NCI-H2107 treated with DMSO at 0.1 percent for 48 hours (cell line): ENCODE results near the gene POLK.
"Not testable (repeated sequence)": the region's sequence is repeated elsewhere in the genome, so short reads cannot be mapped to it uniquely, and the experiment has no call there.

ENCODE experiments used
- DNase-seq: peaks from one replicate; lab custom pipeline; 2025; ENCODE audit not compliant: unreplicated experiment; lab: John Stamatoyannopoulos, UW

The POLK gene

DNA sequence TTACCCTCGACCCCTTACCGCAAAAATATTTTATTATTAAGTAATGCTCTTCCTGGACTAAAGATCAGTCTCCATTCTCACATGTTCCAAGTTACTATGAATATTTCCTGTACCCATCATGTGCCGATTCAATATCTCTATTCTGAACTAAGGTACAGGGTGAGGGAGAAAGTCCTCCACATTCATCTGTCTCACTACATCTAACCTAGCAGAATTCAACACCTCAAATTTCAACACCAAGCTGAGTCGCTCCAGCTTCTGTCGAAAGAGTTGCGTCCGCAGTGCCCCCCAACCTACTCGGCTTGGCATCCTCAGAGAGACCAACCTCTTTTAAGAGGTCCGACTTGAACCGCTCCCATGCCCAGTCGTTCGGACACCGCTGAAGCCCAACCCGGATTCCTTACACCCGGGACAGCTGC, 1.3 kb upstream of the POLK start:
- DNase-seq: no peak

DNA sequence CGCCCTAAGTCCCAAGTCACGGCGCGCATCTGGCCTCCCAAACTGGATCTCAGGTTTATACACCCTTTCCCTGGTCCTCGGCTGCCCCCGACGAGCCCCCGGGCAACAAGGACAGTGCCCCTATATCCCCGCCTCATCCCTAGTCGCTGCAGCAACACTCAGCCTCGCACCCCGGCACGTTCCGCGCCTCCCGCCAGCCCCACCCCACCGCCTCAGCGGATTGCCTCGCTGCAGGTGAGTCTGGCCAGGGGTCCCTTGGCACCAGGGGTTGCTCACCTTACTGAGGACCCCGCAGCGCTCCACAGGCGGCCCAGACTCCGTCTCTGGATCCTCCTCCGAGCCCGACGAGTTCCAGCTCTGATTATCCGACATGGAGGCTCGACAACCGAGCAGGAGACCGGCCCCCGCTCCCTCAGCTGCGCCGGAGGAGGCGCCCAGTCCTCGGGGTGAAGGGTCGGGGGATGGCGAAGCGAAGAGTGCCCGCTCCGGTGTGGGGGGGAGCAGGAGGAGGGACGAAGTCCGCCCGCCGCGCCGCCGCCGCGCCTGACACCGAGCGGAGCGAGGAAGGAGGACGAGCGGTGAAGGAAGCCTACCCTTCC, 756 bp upstream of the POLK start:
- DNase-seq: no peak

DNA sequence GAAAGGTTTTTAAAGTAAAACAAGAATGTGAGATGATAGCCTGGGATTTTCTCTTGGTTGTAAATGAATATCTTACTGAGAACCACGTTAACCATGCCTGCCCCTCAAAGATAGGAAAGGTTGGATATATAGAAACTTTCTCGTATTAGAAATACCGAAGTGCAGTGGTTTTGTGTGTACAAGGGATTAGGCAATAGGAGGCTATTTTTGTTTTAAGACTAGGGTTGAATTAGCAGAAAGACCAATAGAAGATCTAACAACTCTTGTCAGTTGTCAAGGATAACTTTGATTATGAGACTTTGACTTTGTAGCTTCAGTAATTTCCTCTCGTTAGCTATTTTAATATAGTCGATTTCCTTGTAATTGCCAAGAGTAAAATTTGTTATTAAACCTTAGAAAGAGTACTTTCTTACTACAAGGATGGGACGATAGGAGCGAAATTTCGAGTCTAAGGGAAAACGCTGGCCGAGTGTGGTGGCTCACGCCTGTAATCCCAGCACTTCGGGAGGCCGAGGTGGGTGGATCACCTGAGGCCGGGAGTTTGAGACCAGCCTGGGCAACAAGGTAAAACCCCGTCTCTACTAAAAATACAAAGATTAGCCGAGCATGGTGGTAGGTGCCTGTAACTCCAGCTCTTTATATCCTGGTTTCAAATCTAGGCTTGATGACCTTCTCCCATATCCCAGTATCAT, 838 bp downstream of the POLK start:
- DNase-seq: no peak

DNA sequence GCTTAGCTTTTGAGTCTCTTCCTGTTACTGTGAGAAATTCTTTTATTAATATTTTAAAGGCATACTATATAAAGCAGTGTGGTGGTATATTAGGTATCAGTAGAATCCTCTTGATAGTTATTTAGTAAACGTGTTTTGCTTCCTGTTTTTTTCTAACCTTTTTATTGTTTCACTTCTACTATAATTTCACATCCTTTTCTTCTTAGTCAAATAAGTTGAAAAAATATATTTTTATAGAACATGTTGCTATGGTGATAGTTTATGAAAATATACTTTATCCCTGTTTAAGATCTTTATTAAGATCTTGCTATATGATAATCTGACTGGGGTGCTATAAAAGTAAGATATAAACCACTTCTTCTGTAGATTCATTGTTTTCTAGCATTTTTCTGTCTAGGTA, 2.1 kb downstream of the POLK start:
- DNase-seq: no peak

DNA sequence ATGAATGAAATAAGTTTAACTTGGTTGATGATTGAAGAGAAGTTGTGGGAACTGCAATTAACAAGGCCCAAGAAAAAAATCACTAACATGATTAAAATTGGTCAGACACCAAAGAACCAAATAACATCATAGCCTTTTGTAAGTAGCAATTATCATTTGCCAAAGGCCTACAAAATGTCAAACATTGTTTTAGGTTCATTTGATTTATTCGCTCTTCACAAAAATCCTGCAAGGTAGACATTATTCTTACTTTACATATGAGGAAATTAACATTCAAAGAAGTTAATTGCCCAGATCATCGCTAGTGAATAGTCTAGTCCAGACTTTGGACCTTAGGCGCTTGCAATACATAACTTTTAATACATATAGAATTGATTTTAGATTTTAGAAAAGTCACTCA, 2.6 kb downstream of the POLK start:
- DNase-seq: no peak

DNA sequence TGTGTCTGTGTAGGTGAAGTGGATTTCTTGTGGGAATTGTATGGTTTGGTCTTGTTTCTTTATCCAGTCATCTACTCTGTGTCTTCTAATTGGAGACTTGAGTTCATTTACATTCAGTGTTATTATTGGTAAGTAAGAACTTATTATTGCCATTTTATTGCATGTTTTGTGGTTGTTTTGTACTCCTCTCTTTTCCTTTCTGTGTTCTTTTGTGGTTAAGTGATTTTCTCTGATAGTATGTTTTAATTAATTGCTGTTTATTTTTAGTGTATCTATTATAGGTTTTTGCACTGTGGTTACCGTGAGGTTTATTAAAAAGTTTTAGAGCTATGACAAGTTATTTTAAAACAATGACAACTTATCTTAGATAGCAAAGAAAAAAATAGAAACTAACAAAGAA, 8.1 kb downstream of the POLK start:
- DNase-seq: no peak

DNA sequence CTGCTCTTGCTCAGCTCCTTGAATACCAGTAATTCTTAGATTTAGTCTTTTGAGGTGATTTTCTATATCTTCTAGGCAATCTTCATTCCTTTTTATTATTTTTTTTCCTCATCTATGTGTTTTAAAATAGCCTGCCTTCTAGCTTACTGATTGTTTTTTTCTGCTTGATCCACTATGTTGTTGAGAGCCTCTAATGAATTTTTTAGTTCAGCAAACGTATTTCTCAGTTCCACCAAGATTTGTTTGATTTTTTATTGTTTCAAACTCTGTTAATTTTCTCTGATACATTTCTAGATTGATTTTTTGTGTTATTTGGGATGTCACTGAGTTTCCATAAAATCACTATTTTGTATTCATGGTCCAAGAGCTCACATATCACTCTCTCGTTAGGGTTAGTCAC, 9.5 kb downstream of the POLK start:
- DNase-seq: no peak

DNA sequence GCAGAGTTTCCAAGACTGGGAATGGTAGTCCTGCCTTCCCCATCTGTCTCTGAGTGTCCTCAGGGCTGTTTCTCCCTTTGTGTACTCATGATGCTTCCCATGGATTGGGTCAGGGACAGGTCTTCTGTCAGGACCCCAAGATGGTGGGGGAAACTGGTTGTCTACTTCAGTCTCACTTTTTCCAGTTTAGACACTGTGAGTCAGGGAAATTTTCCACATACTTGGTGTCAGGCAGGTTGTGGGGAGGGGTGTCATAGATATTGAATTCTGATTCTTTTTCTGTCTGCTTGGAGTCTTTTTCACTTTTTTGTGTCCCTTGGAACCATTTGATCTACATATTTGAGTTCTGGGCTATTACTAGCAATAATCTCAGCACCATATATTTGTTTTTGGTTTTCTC, 10.3 kb downstream of the POLK start:
- no peak for DNase-seq

DNA sequence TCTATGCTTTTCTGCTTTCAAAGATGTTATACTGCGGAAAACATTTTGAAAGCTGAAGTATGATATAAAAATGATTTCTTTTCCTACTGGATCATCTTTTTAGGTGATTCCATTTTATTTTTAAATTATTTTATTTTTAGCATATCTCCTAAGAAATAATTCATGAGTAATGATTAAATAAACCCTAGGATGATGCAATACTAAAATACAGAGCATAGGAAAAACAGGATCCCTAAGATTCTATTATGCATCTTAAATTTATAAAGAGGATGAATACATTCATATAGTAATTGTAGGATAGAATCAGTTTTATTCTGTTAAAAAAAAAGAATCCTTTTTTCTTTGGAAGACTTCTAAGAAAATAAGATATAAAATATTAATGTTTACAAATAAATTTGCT, 10.9 kb downstream of the POLK start:
- DNase-seq: no peak

DNA sequence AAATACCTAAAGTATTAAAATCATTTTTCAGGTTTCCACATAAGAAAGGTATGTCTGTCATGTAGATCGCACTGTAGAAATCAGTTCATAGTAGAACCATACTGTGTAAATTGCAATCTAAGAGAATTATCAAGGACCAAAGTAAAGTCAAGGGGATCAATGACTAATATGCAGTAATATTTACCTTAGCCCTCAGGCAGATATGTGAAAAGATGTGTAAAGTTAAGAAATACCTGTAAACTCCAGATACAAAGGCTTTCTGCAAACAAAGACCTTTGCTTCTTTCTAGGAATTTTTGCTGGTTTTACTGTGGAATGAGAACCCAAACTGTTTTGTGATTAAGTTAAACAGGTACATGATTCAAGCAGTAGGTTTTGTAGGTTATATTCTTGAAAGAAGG, 11.6 kb downstream of the POLK start:
- no peak for DNase-seq

DNA sequence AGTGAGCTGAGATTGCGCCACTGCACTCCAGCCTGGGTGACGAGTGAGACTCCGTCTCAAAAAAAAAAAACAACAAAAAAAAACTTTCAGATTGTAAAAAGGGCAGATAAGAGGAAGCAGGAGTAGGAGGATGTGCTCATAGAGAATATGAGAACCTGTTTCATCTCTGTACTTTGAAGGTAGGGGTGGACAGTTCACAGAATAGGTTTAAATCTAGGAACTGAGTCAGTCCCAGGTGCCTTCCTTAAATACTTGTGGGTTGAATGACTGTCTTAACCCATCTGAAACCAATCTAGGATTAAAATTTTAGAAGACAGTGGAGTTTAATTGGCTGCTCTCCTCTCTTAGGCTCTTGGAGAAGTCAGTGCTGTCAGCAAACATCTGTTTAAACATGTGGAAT, 12.4 kb downstream of the POLK start:
- no peak for DNase-seq

DNA sequence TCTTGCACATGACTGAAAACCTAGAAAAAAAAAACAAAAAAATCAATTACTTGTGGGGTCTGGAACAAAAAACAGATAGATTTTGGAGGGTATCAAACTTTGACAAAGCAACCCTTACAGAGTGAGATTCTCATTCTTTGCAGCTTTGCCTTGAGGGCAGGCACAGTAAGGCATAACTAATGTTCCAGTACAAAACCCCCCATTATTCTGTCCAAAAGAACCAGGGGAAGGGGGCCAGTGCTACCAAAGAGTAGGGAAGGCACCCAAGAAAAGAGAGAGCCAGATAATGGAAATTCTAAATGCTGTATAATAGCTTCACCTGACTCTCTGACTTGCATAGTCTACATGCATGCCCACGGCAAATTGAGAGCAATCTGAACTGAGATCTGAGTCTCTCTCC, 12.9 kb downstream of the POLK start:
- no peak for DNase-seq

DNA sequence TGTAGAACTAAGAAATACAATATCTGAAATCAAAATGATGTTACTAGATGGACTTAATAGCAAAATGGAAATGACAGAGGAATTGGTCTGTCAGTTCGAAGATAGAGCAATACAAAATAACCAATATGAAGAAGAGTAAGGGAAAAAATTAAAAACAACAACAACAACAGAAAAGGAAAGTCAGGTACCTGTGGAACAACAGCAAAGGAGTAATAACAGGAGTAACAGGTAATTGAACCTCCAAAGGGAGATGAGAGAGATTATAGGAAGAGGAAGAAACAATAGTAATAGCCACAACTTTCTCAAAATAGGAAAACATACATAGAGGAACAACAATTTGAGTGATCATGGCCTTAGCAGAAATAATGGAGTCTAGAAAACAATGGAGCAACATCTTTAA, 13.7 kb downstream of the POLK start:
- DNase-seq: no peak

DNA sequence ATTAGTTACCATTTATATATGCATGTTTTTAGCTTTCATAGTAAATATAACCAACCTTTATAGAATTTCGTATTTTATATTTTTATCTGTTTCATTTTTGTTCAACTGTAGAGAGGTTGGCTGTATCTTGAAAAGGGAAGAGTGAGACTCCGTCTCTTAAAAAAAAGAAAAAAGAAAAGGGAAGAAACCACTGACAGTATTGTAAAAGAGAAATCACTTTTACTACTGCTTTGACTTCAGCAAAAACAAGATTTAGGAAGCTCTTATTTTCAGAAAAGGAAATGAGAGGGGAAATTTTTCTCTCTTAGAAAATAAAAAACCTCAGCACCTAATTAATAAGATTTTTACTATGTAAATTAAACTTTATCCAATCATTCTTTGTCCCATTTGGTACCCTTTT, 14.4 kb downstream of the POLK start:
- DNase-seq: no peak

DNA sequence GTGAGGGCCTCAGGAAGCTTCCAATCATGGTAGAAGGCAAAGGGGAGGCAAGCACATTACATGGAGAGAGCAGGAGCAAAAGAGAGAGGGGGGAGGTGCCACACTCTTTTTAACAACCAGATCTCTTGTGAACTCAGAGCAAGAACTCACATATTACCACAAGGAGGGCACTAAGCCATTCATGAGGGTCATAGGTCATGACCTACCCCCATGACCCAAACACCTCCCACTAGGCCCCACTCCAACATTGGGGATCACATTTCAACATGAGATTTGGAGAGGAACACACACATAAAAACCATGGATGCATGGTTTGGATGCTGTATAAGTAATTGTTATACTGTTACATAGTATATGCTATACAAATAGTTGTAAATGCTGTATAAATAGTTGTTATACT, 17.5 kb downstream of the POLK start:
- no peak for DNase-seq

DNA sequence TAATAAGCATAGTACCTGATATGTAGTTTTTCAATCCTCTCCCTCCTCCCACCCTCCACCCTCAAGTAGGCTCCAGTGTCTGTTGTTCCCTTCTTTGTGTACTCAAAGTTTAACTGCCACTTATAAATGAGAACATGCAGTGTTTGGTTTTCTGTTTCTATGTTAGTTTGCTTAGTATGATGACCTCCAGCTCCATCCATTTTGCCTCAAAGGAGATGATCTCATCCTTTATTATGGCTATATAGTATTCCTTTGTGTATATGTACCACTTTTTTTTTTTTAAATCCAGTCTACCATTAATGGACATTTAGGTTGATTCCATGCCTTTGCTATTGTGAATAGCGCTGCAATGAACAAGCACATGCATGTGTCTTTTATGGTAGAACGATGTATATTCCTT, 20.5 kb downstream of the POLK start:
- no peak for DNase-seq

DNA sequence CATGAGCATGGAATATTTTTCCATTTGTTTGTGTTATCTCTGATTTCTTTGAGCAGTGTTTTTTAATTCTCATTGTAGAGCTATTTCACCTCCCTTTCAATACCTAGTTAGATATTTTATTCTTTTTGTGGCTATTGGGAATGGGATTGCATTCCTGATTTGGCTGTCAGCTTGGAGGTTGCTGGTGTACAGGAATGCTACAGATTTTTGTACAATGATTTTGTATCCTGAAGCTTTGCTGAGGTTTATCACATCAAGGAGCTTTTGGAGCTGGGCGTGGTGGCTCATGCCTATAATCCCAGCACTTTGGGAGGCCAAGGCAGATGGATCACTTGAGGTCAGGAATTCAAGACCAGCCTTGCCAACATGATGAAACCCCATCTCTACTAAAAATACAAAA, 22.0 kb downstream of the POLK start:
- not testable (repeated sequence) for DNase-seq

DNA sequence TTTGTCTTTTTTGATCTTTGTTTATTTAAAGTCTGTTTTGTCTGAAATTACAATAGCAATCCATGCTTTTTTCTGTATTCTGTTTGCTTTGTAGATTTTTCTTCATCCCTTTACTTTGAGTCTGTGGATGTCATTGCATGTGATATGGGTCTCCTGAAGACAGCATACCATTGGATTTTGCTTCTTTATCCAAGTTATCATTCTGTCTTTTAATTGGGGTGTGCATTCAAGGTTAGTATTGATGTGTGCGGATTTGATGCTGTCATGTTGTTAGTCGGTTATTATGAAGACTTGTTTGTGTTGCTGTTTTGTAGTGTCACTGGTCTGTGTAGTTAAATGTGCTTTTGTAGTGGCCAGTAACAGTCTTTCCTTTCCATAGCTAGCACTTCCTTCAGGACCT, 23.0 kb downstream of the POLK start:
- DNase-seq: no peak

DNA sequence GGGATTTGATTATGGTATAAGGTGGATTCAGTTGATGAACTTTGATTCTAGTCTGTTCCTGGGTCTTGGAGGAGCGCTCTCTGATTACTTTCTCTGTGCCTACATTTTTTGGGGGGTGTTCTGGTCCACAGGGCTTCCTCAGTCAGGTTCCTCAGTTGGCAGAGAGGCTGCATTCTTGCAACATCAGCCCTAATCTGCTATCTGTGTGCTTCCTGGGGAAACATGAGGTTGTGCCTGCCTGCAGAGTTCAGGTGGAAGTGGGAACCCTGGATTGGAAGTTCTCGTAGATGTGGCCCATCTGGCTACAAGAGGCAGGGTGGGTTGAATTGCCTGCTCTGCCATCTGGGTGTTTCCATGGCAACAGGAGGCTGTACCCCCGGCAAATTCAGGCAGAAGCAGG, 24.5 kb downstream of the POLK start:
- no peak for DNase-seq

DNA sequence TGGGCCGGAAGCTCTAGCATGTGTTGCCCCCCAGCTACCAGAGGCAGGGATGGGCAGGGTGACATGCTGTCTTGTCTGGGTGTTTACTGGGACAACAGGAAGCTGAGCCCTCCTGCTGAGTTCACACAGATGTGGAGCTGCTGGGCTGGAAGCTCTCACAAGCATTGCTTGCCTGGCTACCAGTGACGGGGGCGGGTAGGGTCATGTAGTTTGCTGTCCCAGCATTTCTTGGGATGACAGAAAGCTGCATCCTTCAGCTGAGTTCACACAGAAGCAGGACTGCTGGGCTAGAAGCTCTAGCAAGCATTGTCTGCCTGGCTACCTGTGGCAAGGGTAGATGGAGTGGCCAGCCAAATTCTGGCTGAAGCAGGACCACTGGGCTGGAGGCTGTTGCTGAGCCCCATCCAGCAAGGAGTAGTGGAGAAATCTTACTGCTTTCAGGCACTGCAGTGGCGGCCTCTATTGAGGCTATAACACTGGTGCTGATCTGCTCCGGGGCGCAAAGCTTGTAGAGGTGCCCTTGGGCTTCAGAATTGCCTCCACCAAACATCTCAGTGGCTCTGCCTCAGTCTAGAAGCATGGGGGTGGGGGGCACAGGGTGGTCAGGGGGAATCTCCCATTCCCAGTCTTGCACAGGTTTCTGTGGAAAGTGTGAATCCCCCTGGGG, 25.1 kb downstream of the POLK start:
- DNase-seq: no peak

DNA sequence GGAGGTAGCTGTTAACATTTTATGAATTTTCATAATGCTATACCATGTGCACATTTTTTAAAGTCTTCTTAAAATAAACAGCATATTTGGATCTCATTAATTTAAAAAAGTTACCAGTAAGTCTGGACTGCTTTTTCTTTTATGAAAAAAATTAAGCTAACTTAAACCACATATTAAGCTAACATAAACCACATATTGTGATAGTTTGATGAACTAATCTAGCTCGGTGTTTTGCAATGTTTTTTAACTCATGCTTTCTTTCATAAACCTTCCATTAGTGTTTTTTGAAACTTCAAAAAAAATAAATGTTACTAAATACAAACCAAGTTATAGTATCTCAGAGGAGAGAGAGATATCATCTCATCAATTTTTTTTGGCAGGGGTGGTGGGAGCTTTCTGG, 26.5 kb downstream of the POLK start:
- no peak for DNase-seq

DNA sequence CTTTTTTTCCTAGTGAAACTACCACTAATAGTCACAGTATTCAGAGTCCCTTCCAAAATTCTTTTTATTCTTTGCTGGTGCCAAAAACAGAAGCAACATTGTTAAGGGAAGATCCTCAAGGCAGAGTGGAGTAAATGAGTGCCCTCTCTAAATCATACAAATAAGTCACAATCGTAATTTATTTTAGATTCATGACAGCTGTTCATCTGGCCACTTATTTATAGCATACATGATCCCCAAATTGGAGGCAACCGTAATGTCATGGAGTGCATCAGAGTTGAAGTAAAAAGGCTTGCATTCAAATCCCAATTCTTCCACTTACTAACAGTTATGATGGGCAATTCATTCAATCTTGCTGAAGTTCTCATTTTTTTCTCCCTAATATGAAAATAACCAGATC, 33.4 kb downstream of the POLK start:
- no peak for DNase-seq

DNA sequence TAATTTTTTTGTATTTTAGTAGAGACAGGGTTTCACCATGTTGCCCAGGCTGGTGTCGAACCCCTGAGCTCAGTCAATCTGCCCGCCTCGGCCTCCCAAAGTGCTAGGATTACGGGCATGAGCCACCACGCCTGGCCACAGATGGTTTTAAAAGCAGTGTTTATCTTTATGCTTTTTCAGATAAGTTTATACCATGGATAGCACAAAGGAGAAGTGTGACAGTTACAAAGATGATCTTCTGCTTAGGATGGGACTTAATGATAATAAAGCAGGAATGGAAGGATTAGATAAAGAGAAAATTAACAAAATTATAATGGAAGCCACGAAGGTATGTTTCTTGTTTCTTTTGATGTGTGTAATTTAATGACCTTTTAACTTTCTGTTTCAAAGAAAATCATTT, 35.1 kb downstream of the POLK start:
- no peak for DNase-seq
